Neural cell (in vitro differentiated cells): ENCODE data around the gene ARSD. TPM values are rescaled to one million over a fixed set of nuclear protein-coding genes. Genes with fewer than 3 reads are reported as not detected.
A peak's percentile ranks its signal among the peaks of the same experiment; 100 is the strongest.

ENCODE experiments used
- H2AFZ ChIP-seq: fragments of 200-600, 300-800 bp; sonication (generic), shearing (Covaris generic); 2 replicates; pipeline ENCODE4 v1.6.0; 2014; ENCODE audit warnings: low read depth, mild to moderate bottlenecking, antibody characterized with exemption, low read length, moderate library complexity
- H3F3A ChIP-seq: fragments of 200-600 bp; shearing (Covaris generic); 2 replicates; pipeline ENCODE4 v1.6.1; 2016; ENCODE audit warnings: mild to moderate bottlenecking, moderate library complexity, mixed read lengths, antibody characterized with exemption, low read length; ENCODE audit not compliant: insufficient read depth, poor library complexity, severe bottlenecking
- H3K27ac ChIP-seq: fragments of 200-600, 300-800 bp; sonication (generic), shearing (Covaris generic); 2 replicates; pipeline ENCODE4 v1.5.1; 2014; ENCODE audit warnings: mild to moderate bottlenecking, low read length, moderate library complexity
- H3K27me3 ChIP-seq: fragments of 300-800, 200-600 bp; sonication (generic), shearing (Covaris generic); 2 replicates; pipeline ENCODE4 v1.6.0; 2014; ENCODE audit warnings: mild to moderate bottlenecking, low read depth, low read length, moderate library complexity; ENCODE audit not compliant: insufficient read depth
- H3K36me3 ChIP-seq: fragments of 300-800, 200-600 bp; sonication (generic), shearing (Covaris generic); 2 replicates; pipeline ENCODE4 v1.5.1; 2014; ENCODE audit warnings: mild to moderate bottlenecking, antibody characterized with exemption, low read length, moderate library complexity; ENCODE audit not compliant: insufficient read depth
- H3K4me2 ChIP-seq: fragments of 300-800, 200-600 bp; sonication (generic), shearing (Covaris generic); 2 replicates; pipeline ENCODE4 v1.6.0; 2014; ENCODE audit warnings: mild to moderate bottlenecking, low read length
- H3K4me3 ChIP-seq: fragments of 300-800, 200-600 bp; sonication (generic), shearing (Covaris generic); 2 replicates; pipeline ENCODE4 v1.5.1; 2014; ENCODE audit warnings: mild to moderate bottlenecking, low read length, moderate library complexity
- H3K79me2 ChIP-seq: fragments of 200-600 bp; shearing (Covaris generic); replicated peaks from 2 replicates; pipeline ENCODE4 v1.6.0; 2014; ENCODE audit warnings: mild to moderate bottlenecking, low read length, moderate library complexity; ENCODE audit not compliant: insufficient read depth
- H3K9ac ChIP-seq: fragments of 300-800, 200-600 bp; sonication (generic), shearing (Covaris generic); 2 replicates; pipeline ENCODE4 v1.6.1; 2016; ENCODE audit warnings: mild to moderate bottlenecking, low read length, mixed read lengths
- H3K9me2 ChIP-seq: fragments of 200-600 bp; shearing (Covaris generic); 2 replicates; pipeline ENCODE4 v1.6.1; 2016; ENCODE audit warnings: mild to moderate bottlenecking, low read length, mixed read lengths; ENCODE audit not compliant: insufficient read depth
- H3K9me3 ChIP-seq: fragments of 200-600, 300-800 bp; sonication (generic), shearing (Covaris generic); 2 replicates; pipeline ENCODE4 v1.6.1; 2016; ENCODE audit warnings: mild to moderate bottlenecking, mixed run types, low read length, moderate library complexity, mixed read lengths
- H4K20me1 ChIP-seq: fragments of 200-600 bp; shearing (Covaris generic); 2 replicates; pipeline ENCODE4 v1.6.1; 2016; ENCODE audit warnings: mild to moderate bottlenecking, mixed run types; ENCODE audit not compliant: insufficient read depth
- EP300 ChIP-seq: fragments of 450-650 bp; conservative IDR thresholded peaks from 2 replicates; pipeline ENCODE4 v1.6.1; 2014; ENCODE audit warnings: antibody characterized with exemption, mild to moderate bottlenecking, moderate library complexity; ENCODE audit not compliant: poor library complexity, severe bottlenecking
- EZH2 ChIP-seq: fragments of 200-600, 300-800 bp; shearing (Covaris generic), sonication (generic); IDR thresholded peaks from 2 replicates; pipeline ENCODE4 v1.6.1; 2014; ENCODE audit warnings: antibody characterized with exemption, low read length, borderline replicate concordance, mild to moderate bottlenecking; ENCODE audit not compliant: insufficient read depth, poor library complexity, severe bottlenecking
- MXI1 ChIP-seq: fragments of 450-650 bp; conservative IDR thresholded peaks from 2 replicates; pipeline ENCODE4 v1.6.1; 2014; ENCODE audit warnings: antibody characterized with exemption, mild to moderate bottlenecking; ENCODE audit not compliant: poor library complexity, severe bottlenecking
- POLR2AphosphoS5 ChIP-seq: IDR thresholded peaks from 2 replicates; pipeline ENCODE4 v1.6.1; 2012
- RAD21 ChIP-seq: fragments of 450-650 bp; conservative IDR thresholded peaks from 2 replicates; pipeline ENCODE4 v1.6.1; 2014; ENCODE audit warnings: antibody characterized with exemption, mild to moderate bottlenecking, moderate library complexity
- SMC3 ChIP-seq: fragments of 450-650 bp; conservative IDR thresholded peaks from 2 replicates; pipeline ENCODE4 v1.6.1; 2014; ENCODE audit warnings: antibody characterized with exemption, mild to moderate bottlenecking, moderate library complexity; ENCODE audit not compliant: poor library complexity
- TAF1 ChIP-seq: IDR thresholded peaks from 2 replicates; pipeline ENCODE4 v1.6.1; 2012; ENCODE audit warnings: low read depth
- polyA plus RNA-seq: library from polyadenylated mRNA; depleted of rRNA; stranded (reverse); fragments of >200 nt; gene quantifications from 2 replicates; pipeline ENCODE4 v1.2.3, GENCODE V29; 2014
- TF ChIP-seq, protein P1 (sequence below): IDR thresholded peaks from 2 replicates; pipeline ENCODE4 v1.6.1; 2012; ENCODE audit warnings: borderline replicate concordance
- TF ChIP-seq, protein P2 (sequence below): fragments of 450-650 bp; IDR thresholded peaks from 2 replicates; pipeline ENCODE4 v1.5.1; 2014; ENCODE audit warnings: antibody characterized with exemption, mild to moderate bottlenecking, moderate library complexity; ENCODE audit not compliant: poor library complexity, severe bottlenecking

Gene ARSD
- polyA plus RNA-seq, 1 donor from 2014 or later = 4.7 TPM

DNA sequence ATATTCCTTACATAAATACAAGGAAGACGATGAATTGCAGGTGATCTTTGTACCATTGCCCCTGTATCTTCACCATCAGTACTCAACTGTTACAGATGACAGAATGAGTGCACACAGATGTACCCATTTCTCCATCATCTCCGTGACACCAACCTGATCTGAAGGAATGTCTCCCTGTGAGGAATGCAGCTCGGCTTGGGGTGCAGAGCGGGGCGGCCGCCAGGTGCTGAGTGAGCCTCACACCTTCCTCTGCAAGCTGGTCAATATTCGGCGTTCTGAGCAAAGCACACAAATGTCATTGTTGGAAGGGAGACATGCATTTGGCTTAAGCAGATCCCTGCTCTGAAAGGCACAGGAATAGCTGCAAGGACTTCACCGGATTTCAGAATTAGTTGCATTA, 7.4 kb downstream of the ARSD start (continued):
- TF ChIP-seq EZH2 (no peak), SMC3 (no peak)

DNA sequence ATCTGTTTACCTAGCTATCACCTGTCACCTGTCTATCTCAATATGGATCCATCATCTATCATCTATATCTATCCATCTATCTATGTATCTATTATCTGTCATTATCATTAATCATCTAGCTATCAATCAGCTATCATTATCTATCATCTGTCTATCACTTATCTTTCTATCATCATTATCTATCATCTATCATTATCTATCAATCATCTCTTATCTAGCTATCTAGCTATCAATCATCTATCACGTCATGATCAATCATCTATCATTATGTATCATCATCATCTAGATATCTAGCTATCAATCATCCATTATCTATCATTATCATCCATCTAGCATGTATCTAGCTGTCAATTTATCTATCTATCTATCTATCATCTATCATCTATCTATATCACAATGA, 7.9 kb downstream of the ARSD start:
- Histone ChIP-seq H3K9me3 (no peaks in the 10 kb centered on the region), H3K4me2 (no peak overlapping the region), H3K4me3 (no peak overlapping the region), H3K27ac (no peak overlapping the region), H3F3A (no peaks in the 10 kb centered on the region), H3K27me3 (no peaks in the 10 kb centered on the region), H3K9me2 (no peaks in the 10 kb centered on the region), H4K20me1 (no peaks in the 10 kb centered on the region), H3K9ac (no peak overlapping the region), H3K36me3 (no peaks in the 10 kb centered on the region), H2AFZ (no peak overlapping the region), H3K79me2 (no peaks in the 10 kb centered on the region)
- peak; percentile 85 for TF ChIP-seq EP300
- TF ChIP-seq POLR2AphosphoS5 = no peak

DNA sequence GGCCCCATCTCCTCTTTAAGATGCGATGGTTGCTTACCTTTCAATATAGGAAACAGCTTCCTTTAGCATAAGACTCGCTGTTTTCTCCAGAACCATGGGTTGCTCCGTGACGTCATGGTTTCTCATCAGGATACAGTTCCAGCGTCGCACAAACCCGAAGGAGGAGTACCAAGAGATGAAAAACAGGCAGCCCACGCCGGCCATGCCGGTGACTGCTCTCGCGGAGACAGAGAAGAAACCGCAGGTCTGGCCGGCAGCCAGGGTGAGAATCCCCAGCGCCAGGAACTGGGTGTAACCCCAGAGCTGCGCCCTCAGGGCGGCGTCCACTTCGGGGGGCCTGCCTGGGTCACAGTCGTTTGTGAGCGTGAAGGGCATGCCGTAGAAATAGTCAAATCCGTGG, 11.4 kb downstream of the ARSD start:
- Histone ChIP-seq H3K4me3 (no peak overlapping the region), H3F3A (no peaks in the 10 kb centered on the region), H3K4me2 (no peak overlapping the region), H3K9me2 (no peaks in the 10 kb centered on the region), H3K27ac (no peak overlapping the region), H3K9ac (no peak overlapping the region), H3K9me3 (no peaks in the 10 kb centered on the region), H2AFZ (no peak overlapping the region), H3K79me2 (no peaks in the 10 kb centered on the region), H4K20me1 (no peaks in the 10 kb centered on the region), H3K27me3 (no peaks in the 10 kb centered on the region), H3K36me3 (no peaks in the 10 kb centered on the region)
- TF ChIP-seq RAD21 (no peak), POLR2AphosphoS5 (no peak), SMC3 (no peak), EZH2 (no peak), MXI1 (no peak), EP300 (no peak), TAF1 (no peak)
- TF ChIP-seq, protein P1, sequence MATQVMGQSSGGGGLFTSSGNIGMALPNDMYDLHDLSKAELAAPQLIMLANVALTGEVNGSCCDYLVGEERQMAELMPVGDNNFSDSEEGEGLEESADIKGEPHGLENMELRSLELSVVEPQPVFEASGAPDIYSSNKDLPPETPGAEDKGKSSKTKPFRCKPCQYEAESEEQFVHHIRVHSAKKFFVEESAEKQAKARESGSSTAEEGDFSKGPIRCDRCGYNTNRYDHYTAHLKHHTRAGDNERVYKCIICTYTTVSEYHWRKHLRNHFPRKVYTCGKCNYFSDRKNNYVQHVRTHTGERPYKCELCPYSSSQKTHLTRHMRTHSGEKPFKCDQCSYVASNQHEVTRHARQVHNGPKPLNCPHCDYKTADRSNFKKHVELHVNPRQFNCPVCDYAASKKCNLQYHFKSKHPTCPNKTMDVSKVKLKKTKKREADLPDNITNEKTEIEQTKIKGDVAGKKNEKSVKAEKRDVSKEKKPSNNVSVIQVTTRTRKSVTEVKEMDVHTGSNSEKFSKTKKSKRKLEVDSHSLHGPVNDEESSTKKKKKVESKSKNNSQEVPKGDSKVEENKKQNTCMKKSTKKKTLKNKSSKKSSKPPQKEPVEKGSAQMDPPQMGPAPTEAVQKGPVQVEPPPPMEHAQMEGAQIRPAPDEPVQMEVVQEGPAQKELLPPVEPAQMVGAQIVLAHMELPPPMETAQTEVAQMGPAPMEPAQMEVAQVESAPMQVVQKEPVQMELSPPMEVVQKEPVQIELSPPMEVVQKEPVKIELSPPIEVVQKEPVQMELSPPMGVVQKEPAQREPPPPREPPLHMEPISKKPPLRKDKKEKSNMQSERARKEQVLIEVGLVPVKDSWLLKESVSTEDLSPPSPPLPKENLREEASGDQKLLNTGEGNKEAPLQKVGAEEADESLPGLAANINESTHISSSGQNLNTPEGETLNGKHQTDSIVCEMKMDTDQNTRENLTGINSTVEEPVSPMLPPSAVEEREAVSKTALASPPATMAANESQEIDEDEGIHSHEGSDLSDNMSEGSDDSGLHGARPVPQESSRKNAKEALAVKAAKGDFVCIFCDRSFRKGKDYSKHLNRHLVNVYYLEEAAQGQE = no peak
- TF ChIP-seq, protein P2, sequence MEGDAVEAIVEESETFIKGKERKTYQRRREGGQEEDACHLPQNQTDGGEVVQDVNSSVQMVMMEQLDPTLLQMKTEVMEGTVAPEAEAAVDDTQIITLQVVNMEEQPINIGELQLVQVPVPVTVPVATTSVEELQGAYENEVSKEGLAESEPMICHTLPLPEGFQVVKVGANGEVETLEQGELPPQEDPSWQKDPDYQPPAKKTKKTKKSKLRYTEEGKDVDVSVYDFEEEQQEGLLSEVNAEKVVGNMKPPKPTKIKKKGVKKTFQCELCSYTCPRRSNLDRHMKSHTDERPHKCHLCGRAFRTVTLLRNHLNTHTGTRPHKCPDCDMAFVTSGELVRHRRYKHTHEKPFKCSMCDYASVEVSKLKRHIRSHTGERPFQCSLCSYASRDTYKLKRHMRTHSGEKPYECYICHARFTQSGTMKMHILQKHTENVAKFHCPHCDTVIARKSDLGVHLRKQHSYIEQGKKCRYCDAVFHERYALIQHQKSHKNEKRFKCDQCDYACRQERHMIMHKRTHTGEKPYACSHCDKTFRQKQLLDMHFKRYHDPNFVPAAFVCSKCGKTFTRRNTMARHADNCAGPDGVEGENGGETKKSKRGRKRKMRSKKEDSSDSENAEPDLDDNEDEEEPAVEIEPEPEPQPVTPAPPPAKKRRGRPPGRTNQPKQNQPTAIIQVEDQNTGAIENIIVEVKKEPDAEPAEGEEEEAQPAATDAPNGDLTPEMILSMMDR = no peak
